GM18502 (cell line): ENCODE results near the gene OR52A1.

Source experiments
- ATAC-seq: cut with Tn5 transposase; IDR thresholded peaks from one replicate; pipeline ENCODE4 v1.9.1; 2021; ENCODE audit warnings: mild to moderate bottlenecking; ENCODE audit not compliant: unreplicated experiment, poor library complexity

The OR52A1 gene

DNA sequence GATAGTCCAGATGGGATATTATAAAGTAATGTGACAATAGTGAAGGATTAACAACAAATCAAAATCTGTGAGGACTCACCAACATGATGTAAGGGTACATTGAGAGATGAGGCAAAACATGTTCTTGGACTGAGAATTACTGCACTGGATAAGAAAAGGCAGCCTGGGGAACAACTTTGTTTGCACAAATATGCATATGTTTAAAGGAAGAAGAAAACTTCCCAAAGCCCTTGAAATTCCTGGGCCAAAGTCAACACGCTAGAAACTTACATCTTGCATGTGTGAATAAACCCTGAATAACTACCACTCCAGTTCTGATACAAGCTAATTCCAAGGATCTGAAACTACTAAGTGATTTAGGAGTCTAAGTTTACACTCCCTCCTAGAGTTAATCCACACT is 17.5 kb downstream of the OR52A1 start:
- no peak for ATAC-seq

DNA sequence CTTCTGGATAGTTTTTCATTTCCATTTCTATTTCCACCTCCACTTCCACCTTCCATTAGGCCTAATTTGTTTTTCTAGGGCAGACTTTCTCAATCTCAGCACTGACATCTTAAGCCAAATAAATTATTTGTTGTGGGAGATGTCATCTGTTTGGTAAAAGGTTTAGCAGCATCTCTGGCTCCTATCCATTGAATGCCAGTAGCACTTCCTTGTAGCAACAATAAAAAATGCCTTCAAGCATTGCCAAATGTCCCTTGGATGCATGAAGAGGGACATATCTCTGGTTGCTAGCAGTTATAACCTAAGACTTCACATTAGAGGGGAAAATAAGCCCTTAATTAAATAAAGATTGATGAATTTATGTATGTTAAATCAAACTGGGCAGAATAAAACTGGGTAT is 18.3 kb downstream of the OR52A1 start:
- no peak for ATAC-seq

DNA sequence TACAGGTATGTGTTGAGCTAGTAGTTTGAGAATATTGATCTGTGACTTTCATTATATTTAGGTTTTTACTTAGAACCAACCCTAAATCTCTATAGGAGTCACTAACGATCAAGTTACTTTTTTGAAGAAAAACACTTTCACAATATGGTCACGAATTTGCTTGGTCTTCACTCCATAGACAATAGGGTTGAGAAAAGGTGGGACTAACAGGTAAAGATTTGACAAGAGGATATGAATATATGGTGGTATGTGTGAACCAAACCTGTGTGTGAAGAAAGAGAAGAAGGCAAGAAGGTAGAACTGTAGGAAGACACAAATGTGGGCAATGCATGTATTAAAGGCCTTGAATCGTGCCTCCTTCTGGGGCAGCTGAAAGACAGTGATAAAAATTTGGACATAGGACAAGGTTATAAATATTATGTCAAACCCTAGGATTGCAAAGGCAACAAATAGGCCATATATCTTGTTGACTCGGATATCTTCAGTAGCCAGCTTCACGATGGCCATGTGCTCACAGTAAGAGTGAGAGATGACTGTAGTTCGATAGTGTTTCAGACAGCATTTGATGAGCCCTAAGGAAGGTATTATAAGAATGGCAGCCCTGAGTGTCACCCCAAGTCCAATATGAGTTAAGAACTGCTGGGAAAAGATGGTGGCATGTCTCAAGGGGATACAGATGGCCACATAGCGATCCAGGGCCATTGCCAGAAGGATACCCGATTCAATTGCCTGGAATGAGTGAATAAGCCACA is 22.8 kb downstream of the OR52A1 start:
- ATAC-seq, result no peak

DNA sequence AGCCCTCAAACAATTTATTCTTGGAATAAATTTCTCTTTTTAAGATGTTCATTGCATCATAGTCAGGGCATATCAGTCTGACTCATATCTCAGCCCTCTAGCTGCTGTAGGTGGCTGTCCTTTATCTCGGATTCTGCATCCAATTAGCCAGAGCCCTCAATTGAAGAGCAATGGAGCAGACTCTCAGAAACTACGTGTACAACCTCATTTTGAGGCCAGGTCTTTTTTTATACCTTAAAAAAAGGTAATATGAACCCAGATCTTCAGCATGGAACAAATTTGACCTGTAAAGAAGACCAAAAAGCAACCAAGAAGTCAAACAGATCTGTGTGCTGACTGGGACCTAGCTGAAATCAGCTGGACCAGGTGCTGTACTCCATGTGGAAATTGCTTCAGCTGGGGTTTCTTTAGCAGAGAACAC is 25.1 kb downstream of the OR52A1 start:
- ATAC-seq, result no peak

- no peak for ATAC-seq
These were observed 29.5 kb downstream of the OR52A1 start for GRCh38 chr11:5124891-5125620.

- ATAC-seq, result peak; percentile 94
These were observed 30.6 kb downstream of the OR52A1 start for GRCh38 chr11:5123802-5124521.

GRCh38 chr11:5118893-5119292 is 35.7 kb downstream of the OR52A1 start:
- no peak for ATAC-seq

DNA sequence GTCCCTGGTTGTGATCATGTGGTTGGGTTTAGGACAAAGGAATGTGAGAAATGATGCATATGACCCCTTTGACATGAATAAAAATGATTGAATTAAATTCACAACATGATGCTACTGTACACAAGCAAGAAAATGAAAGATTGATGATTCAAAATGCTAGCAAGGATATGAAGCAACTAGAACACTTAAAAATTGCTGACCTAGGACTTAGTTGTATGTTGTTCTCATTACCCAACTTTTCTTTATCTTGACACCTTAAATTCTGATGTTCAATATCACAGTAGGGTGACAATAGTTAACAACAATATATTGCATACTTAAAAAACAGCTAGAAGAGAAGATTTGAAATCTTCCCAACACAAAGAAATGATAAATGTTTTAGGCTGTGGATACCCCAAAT is 37.0 kb downstream of the OR52A1 start:
- ATAC-seq, result no peak

DNA sequence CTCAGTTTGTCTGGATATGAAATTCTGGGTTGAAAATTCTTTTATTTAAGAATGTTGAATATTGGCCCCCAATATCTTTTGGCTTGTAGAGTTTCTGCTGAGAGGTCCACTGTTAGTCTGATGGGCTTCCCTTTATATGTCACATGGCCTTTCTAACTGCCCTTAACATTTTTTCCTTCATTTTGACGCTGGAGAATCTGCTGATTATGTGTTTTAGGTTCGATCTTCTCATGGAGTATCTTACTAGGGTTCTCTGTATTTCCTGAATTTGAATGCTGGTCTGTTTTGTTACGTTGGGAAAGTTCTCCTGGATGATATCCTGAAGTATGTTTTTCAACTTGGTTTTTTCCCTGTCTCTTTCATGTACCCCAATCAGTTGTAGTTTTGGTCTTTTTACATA is 39.2 kb downstream of the OR52A1 start:
- ATAC-seq, result no peak

GRCh38 chr11:5107285-5107684 is 47.3 kb downstream of the OR52A1 start:
- no peak for ATAC-seq

- no peak for ATAC-seq
These were observed 51.5 kb downstream of the OR52A1 start for GRCh38 chr11:5103066-5103465.

- no peak for ATAC-seq
These were observed 52.3 kb downstream of the OR52A1 start for GRCh38 chr11:5102246-5102645.

- ATAC-seq, result no peak
These were observed 58.5 kb downstream of the OR52A1 start for GRCh38 chr11:5096011-5096410.
